GM06990 (cell line): ENCODE results near the gene C1orf216.
A peak's percentile ranks its signal among the peaks of the same experiment; 100 is the strongest.
"Not testable (repeated sequence)": the region's sequence is repeated elsewhere in the genome, so short reads cannot be mapped to it uniquely, and the experiment has no call there.

ENCODE experiments used
- DNase-seq: peaks from one replicate; pipeline ENCODE4 v3.0.0-alpha.2; 2011; ENCODE audit not compliant: insufficient read length; ENCODE audit errors: extremely low read depth
- H3K27me3 ChIP-seq: replicated peaks from 2 replicates; pipeline ENCODE4 v1.6.0; 2011; ENCODE audit warnings: low read length; ENCODE audit not compliant: control insufficient read depth, insufficient read depth
- H3K36me3 ChIP-seq: 2 replicates; pipeline ENCODE4 v1.5.1; 2011; ENCODE audit warnings: low read length; ENCODE audit not compliant: control insufficient read depth, insufficient read depth
- H3K4me3 ChIP-seq: replicated peaks from 2 replicates; pipeline ENCODE4 v1.5.1; 2011; ENCODE audit warnings: low read depth, mild to moderate bottlenecking, control low read depth, low read length
- TF ChIP-seq, protein P1 (sequence below): IDR thresholded peaks from 2 replicates; pipeline ENCODE4 v1.5.1; 2011; ENCODE audit warnings: low read length, control low read depth, mild to moderate bottlenecking, inconsistent platforms; ENCODE audit not compliant: insufficient read depth, poor library complexity, severe bottlenecking

Gene C1orf216

DNA sequence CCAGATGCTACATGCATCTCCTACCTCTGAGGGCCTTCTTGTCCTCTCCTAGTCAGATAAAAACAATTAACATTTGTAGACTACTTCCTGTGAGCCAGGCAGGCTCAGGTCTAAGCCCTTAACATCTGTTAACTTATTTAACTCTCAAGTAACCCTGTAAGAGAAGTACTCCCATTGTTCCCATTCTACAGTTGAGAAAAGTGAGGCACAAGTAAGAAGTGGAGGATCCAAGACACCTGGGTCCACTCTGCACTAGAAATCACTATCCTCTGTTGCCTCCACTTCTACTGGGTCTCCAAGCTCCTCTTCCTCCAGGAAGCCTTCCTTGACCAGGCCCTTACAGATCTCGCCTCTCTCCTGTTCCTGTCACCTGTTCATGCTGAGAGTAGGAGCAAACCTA is 9.7 kb downstream of the C1orf216 start:
- TF ChIP-seq, protein P1, sequence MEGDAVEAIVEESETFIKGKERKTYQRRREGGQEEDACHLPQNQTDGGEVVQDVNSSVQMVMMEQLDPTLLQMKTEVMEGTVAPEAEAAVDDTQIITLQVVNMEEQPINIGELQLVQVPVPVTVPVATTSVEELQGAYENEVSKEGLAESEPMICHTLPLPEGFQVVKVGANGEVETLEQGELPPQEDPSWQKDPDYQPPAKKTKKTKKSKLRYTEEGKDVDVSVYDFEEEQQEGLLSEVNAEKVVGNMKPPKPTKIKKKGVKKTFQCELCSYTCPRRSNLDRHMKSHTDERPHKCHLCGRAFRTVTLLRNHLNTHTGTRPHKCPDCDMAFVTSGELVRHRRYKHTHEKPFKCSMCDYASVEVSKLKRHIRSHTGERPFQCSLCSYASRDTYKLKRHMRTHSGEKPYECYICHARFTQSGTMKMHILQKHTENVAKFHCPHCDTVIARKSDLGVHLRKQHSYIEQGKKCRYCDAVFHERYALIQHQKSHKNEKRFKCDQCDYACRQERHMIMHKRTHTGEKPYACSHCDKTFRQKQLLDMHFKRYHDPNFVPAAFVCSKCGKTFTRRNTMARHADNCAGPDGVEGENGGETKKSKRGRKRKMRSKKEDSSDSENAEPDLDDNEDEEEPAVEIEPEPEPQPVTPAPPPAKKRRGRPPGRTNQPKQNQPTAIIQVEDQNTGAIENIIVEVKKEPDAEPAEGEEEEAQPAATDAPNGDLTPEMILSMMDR: no peak
- no peak overlapping the region for H3K4me3 ChIP-seq
- no peak for DNase-seq
- H3K27me3 ChIP-seq: peaks cover 4% of the 10 kb centered on the region; the same call in 1 of the 2 replicates
- H3K36me3 ChIP-seq: peaks cover under 1% of the 10 kb centered on the region; the same call in 1 of the 2 replicates

DNA sequence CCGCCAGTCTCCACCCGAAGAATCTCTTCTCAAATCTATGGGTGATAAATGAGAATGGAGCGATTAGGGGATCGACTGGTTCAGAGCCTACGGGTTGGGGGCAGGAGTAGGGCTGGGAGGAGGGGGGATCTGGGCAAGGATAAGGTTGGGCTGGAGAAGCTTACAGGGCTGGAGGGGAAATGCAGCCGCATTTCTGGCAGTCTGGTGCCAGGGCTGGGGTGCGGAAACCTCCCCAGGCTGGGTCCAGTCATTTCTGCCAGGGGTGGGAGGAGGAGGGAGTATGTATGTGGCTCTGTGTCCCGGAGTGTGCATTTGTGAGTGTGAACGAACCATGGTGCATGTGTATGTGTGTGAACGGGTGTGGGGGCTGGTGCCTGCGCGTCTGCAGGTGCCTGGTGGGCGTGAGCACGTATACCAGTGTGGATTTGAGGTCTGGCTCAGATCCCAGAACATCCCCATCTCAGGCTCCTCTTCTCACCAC is 10.2 kb downstream of the C1orf216 start:
- TF ChIP-seq, protein P1: no peak
- no peaks in the 10 kb centered on the region for H3K36me3 ChIP-seq
- peaks cover 4% of the 10 kb centered on the region; the same call in 1 of the 2 replicates for H3K27me3 ChIP-seq
- DNase-seq: peak; percentile 7
- no peak overlapping the region for H3K4me3 ChIP-seq

DNA sequence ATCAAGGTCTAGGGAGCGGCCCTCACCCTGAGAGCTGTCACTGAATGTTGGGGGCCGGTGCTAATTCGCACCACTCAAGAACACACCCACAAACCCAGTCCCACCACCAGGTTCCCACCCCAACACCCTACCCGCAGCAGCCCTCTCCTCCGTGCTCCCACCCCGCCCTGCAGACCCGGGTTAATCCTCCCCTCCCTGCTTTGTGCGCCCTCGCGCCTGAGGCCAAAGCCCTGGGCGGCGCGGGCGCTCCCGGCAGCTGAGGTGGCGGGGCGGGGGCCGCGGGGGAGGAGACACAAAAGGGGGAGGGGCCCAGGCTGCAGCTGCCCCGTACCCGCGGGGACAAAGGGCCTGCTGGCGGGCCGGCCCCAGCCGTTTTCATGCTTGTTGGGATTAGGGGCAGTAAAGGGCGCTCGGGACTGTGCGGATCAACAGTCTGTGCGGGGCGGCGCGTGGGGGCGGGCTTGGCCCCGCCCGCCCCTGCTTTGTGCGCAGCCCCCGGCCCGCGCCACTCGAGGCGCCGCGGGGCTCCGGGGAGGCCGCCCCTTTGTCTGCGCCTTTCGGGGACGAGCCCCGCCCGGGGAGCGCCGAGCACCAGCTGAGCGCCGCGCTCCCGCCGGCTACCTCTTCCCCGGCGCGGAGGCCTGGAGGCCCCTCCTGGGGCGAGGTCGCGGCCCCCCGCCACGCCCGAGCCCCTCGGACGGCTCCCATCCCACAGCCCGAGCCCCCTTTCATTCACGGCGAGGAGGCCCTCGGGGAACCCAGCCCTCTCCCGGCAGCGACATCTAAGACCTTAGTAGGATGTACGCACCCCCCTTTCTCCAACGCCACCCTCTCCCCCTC is 10.9 kb downstream of the C1orf216 start:
- peak; percentile 14 for DNase-seq
- TF ChIP-seq, protein P1: no peak
- Histone ChIP-seq H3K27me3 (peaks cover 4% of the 10 kb centered on the region; the same call in 1 of the 2 replicates), H3K36me3 (no peaks in the 10 kb centered on the region), H3K4me3 (peak overlapping the region; percentile 30)

DNA sequence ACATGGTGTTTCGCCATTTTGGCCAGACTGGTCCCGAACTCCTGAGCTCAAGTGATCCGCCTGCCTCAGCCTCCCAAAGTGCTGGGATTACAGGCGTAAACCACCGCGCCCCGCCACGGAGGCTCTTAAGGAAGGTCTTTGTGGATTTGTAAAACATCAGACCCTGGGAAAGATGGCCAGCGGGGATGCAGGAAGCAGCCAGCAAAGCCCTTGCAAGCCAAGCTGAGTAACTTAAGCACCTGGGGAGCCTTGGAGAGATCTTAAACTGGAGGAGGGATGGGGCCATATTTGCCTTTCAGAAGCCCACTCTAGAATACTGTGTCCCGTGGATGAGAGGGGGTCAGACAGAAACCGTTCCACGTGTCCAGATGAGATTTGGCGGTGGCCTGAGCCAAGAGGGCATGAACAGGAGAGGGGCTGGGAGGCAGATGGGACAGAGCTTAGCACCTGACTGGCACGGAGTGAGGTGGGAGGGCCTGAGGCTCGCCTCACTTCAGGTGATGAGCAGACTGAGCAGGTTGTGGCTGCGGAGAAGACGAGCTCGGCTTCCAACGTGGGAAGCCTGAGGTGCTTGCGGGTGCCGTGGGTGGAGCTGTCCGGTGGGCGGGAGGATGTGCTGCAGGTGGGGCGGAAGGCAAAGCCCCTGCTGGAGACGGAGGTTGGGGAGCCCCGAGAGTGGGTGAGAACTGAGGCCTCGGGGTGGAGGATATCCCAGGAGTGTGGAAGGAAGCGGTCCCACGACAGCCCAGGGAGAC is 11.7 kb downstream of the C1orf216 start:
- no peaks in the 10 kb centered on the region for H3K36me3 ChIP-seq
- peaks cover 4% of the 10 kb centered on the region; the same call in 1 of the 2 replicates for H3K27me3 ChIP-seq
- H3K4me3 ChIP-seq: peak overlapping the region; percentile 30; the same call in 1 of the 2 replicates
- peak; percentile 6 for DNase-seq
- TF ChIP-seq, protein P1: no peak

DNA sequence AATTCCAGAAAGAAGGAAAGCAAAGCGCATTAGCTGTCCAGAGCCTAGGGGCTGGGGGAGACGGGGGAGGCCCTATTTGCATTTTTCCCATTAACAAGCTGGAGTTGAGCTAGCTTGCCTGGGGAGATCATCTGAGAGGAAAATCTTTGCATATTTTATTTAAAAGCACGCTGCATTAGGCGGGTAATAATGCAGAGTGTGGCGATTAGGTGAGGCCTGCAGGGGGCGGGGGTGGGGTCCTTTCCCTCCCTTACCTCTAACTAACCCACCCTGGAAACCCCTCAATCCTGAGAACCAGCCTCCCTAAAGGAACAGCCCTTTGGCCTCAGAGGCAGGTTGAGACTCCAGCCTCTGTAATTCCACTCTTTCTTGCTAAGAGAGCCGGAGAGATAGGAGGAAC is 16.2 kb downstream of the C1orf216 start:
- TF ChIP-seq, protein P1: peak; percentile 20
- no peaks in the 10 kb centered on the region for H3K36me3 ChIP-seq
- no peak for DNase-seq
- H3K4me3 ChIP-seq: no peak overlapping the region
- H3K27me3 ChIP-seq: peaks cover 4% of the 10 kb centered on the region; the same call in 1 of the 2 replicates

DNA sequence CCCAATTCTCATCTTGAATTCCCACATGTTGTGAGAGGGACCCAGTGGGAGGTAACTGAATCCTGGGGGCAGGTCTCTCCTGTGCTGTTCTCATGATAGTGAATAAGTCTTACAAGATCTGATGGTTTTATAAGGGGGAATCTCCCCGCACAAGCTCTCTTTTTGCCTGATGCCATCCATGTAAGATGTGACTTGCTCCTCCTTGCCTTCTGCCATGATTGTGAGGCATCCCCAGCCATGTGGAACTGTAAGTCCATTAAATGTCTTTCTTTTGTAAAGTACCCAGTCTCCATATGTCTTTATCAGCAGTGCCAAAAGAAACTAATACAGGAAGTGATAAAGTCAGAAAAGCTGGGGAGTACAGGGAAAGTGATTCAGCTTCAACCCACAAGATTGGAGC is 19.5 kb downstream of the C1orf216 start:
- H3K36me3 ChIP-seq, DNase-seq, H3K4me3 ChIP-seq, H3K27me3 ChIP-seq: not testable (repeated sequence)
